B cell (primary cell): Measurements from ENCODE around the gene TIMELESS. TPM values are rescaled to one million over a fixed set of nuclear protein-coding genes. Genes with fewer than 3 reads are reported as not detected.

Experiments used
- ATAC-seq: fragments of 200-7000 bp; cut with Tn5 transposase; one replicate; pipeline ENCODE4 v1.10.0; 2021; ENCODE audit warnings: low read depth, mild to moderate bottlenecking, moderate number of reproducible peaks, moderate library complexity
- CTCF ChIA-PET: fragments of 350-600 bp; sonication (Branson Sonifier 250); formaldehyde crosslinking; loops from one replicate; lab custom pipeline; 2021; ENCODE audit warnings: antibody characterized with exemption, inconsistent platforms; lab: Charles Lee
- POLR2A ChIA-PET: fragments of 350-600 bp; sonication (Branson Sonifier 250); formaldehyde crosslinking; loops from one replicate; lab custom pipeline; 2021; ENCODE audit warnings: antibody characterized with exemption; lab: Charles Lee
- DNase-seq: peaks from one replicate; pipeline ENCODE4 v3.0.0; 2013
- H2AFZ ChIP-seq: 2 replicates; pipeline ENCODE4 v1.6.1; 2012; ENCODE audit warnings: mild to moderate bottlenecking, low read depth, low read length; ENCODE audit not compliant: insufficient read depth, poor library complexity, severe bottlenecking
- H3K27ac ChIP-seq, 2 donors: 1 replicate in 1 of 2; 2 replicates in 1 of 2; pipeline ENCODE4 v1.5.1; 2012 to 2013; ENCODE audit warnings: low read length in 2 of 2, mild to moderate bottlenecking in 2 of 2, moderate library complexity in 1 of 2
- H3K27me3 ChIP-seq, 4 experiments: fragments of 200-600 bp in 1 of 4; sonication (generic) in 1 of 4; replicated peaks in 1 of 4; 1 replicate in 2 of 4; 2 replicates in 2 of 4; pipeline versions ENCODE4 v1.6.1 to v1.7.0; 2013 to 2016; ENCODE audit warnings: low read length in 3 of 4, mild to moderate bottlenecking in 2 of 4, mixed read lengths in 1 of 4, moderate library complexity in 1 of 4; ENCODE audit not compliant: insufficient read depth in 4 of 4, control insufficient read depth in 3 of 4; ENCODE audit errors: control extremely low read depth in 1 of 4
- H3K36me3 ChIP-seq, 2 experiments: replicated peaks in 1 of 2; 1 replicate in 1 of 2; 2 replicates in 1 of 2; pipeline versions ENCODE4 v1.6.1 to v1.7.1; 2013; ENCODE audit warnings: low read length in 1 of 2; ENCODE audit not compliant: insufficient read depth in 2 of 2, control insufficient read depth in 1 of 2; ENCODE audit errors: control extremely low read depth in 1 of 2, extremely low read depth in 1 of 2
- H3K4me1 ChIP-seq, 2 donors: fragments of 200-600 bp in 1 of 2; sonication (generic) in 1 of 2; 1 replicate in 1 of 2; 2 replicates in 1 of 2; pipeline versions ENCODE4 v1.5.1 to v1.6.1; 2013 to 2017; ENCODE audit warnings: low read length in 2 of 2; ENCODE audit not compliant: control insufficient read depth in 2 of 2, insufficient read depth in 2 of 2
- H3K4me2 ChIP-seq: replicated peaks from 2 replicates; pipeline ENCODE3; 2012; ENCODE audit warnings: mild to moderate bottlenecking, low read depth, low read length; ENCODE audit not compliant: poor library complexity, severe bottlenecking
- H3K4me3 ChIP-seq, 5 experiments: fragments of 200-600 bp in 1 of 5; sonication (generic) in 1 of 5; 1 replicate in 3 of 5; 2 replicates in 2 of 5; pipeline versions ENCODE4 v1.5.1 to v1.7.0; 2011 to 2016; ENCODE audit warnings: low read length in 4 of 5, mild to moderate bottlenecking in 4 of 5, low read depth in 2 of 5, control low read depth in 1 of 5, moderate library complexity in 1 of 5; ENCODE audit not compliant: insufficient read depth in 1 of 5; ENCODE audit errors: control extremely low read depth in 1 of 5, extremely low read depth in 1 of 5
- H3K79me2 ChIP-seq: fragments of 200-600 bp; sonication (generic); one replicate; pipeline ENCODE4 v1.6.0; 2016; ENCODE audit warnings: low read length; ENCODE audit not compliant: control insufficient read depth, insufficient read depth
- H3K9ac ChIP-seq: fragments of 200-600 bp; sonication (generic); 2 replicates; pipeline ENCODE4 v1.6.1; 2017; ENCODE audit warnings: mild to moderate bottlenecking, low read length, moderate library complexity
- H3K9me3 ChIP-seq, 3 donors: one replicate each; pipeline versions ENCODE4 v1.6.1 to v1.7.1; 2013; ENCODE audit warnings: low read length in 2 of 3; ENCODE audit not compliant: control insufficient read depth in 2 of 3, insufficient read depth in 1 of 3; ENCODE audit errors: control extremely low read depth in 1 of 3
- H4K20me1 ChIP-seq: 2 replicates; pipeline ENCODE4 v1.6.0; 2012; ENCODE audit warnings: mild to moderate bottlenecking, low read length; ENCODE audit not compliant: insufficient read depth, control insufficient read depth, poor library complexity, severe bottlenecking
- H3K27ac Mint-ChIP-seq: one replicate; pipeline ENCODE4 v1.8.0; 2021; ENCODE audit warnings: mixed read lengths
- H3K27me3 Mint-ChIP-seq: one replicate; pipeline ENCODE4 v1.8.0; 2021; ENCODE audit warnings: mixed read lengths
- H3K4me1 Mint-ChIP-seq: one replicate; pipeline ENCODE4 v1.8.0; 2021; ENCODE audit warnings: mixed read lengths
- H3K4me3 Mint-ChIP-seq: one replicate; pipeline ENCODE4 v1.8.0; 2021; ENCODE audit warnings: mixed read lengths
- H3K9me3 Mint-ChIP-seq: one replicate; pipeline ENCODE4 v1.8.0; 2022; ENCODE audit warnings: mixed read lengths; ENCODE audit not compliant: insufficient read depth
- CTCF ChIP-seq: fragments of 200-600 bp; IDR thresholded peaks from one replicate; pipeline ENCODE4 v1.8.0; 2022; ENCODE audit warnings: antibody characterized with exemption, mild to moderate bottlenecking
- EZH2 ChIP-seq: IDR thresholded peaks from 2 replicates; pipeline ENCODE4 v1.6.1; 2012; ENCODE audit warnings: borderline replicate concordance, low read depth, mild to moderate bottlenecking, moderate library complexity, low read length; ENCODE audit not compliant: insufficient read depth, poor library complexity, severe bottlenecking
- WGBS: methylation state at CpG from one replicate; pipeline ENCODE4 v1.1.5; 2013; ENCODE audit warnings: missing lambda C conversion rate; ENCODE audit not compliant: insufficient coverage; 5-methylcytosine and 5-hydroxymethylcytosine counted together
- intact Hi-C: fragments of 100-400 bp; cut with micrococcal nuclease; formaldehyde crosslinking; loops from one replicate; pipeline ENCODE4 v1.10.0; 2022
- polyA plus RNA-seq: library from polyadenylated mRNA; depleted of rRNA; stranded (reverse); fragments of >200 nt; gene quantifications from 2 replicates; pipeline ENCODE4 v1.2.3, GENCODE V29; 2012
- total RNA-seq, 2 donors: library from RNA; stranded (reverse); fragments of 120-200 nt in 1 of 2; gene quantifications; 1 replicate in 1 of 2; 2 replicates in 1 of 2; pipeline versions ENCODE4 v1.2.3 to v1.2.4, GENCODE V29; 2013 to 2022

Gene TIMELESS
- total and polyA plus RNA-seq, 2 donors (not counting 1 experiment from before 2014, with no cell fraction given) = 17.2 to 44.4 TPM

- peaks cover 17% of the 10 kb centered on the region for H3K27me3 Mint-ChIP-seq
- no peaks in the 10 kb centered on the region for H4K20me1 ChIP-seq
- H3K9ac ChIP-seq = peak within 1 kb of the TSS; percentile 75
- DNase-seq (peak; percentile 85), ATAC-seq (peak; percentile 99)
- H3K4me3 Mint-ChIP-seq = peak within 1 kb of the TSS; percentile 91
- peak within 1 kb of the TSS; percentile 80 for H3K27ac Mint-ChIP-seq
- H3K27ac ChIP-seq = no peak within 1 kb of the TSS
- POLR2A ChIA-PET = interaction anchor here (0.6 to 1.4 kb wide), 7 partner anchors 11 to 298 kb away, joined by 3 to 7 read pairs (median 3); partner anchors contain the start of genes CNPY2 and SPRYD4
- no peaks in the 10 kb centered on the region for H3K9me3 Mint-ChIP-seq
- no peaks in the 10 kb centered on the region for H3K79me2 ChIP-seq
- intact Hi-C loops = loop anchor here (1.0 to 5.0 kb wide), 4 partner anchors 20 to 199 kb away; partner anchors contain the start of genes PTGES3, SPRYD4 and TIMELESS
- no peaks in the 10 kb centered on the region for H3K36me3 ChIP-seq
- H3K4me1 Mint-ChIP-seq = peaks cover 19% of the 10 kb centered on the region
- peak within 1 kb of the TSS; percentile 94 for H3K4me2 ChIP-seq
- peaks cover 0 to 19% of the 10 kb centered on the region in 2 donors for H3K4me1 ChIP-seq
- peak within 1 kb of the TSS; percentile 26 to 79 (median 73) for H3K4me3 ChIP-seq
- no peak for TF ChIP-seq EZH2
- TF ChIP-seq CTCF = no peak
- peaks cover 0 to 9% (median 5%) of the 10 kb centered on the region in 4 experiments for H3K27me3 ChIP-seq
- 19% methylated on average over 53 of the region's 59 CpGs for WGBS
- H2AFZ ChIP-seq = peak within 1 kb of the TSS; percentile 96
- H3K9me3 ChIP-seq = no peaks in the 10 kb centered on the region
- CTCF ChIA-PET = interaction anchor here (0.8 to 1.4 kb wide), 5 partner anchors 10 to 266 kb away, joined by 3 to 5 read pairs (median 3); partner anchors contain the start of gene RNF41
Observed at GRCh38 chr12:56488041-56488955, 39.1 kb upstream of the TIMELESS start, which contains the start of gene GLS2. Gene GLS2, minus strand, starts transcription at chr12:56488161. Its CDS starts 43 bp downstream, at chr12:56488118.
